Breast epithelium (tissue), 4 donors: ENCODE results near the gene MARS1. TPM values are rescaled to one million over a fixed set of nuclear protein-coding genes. Genes with fewer than 3 reads are reported as not detected.

Experiments
- DNase-seq, 2 donors: peaks; one replicate each; pipeline ENCODE4 v3.0.0-alpha.2; 2019; ENCODE audit warnings: low spot score in 2 of 2
- H3K27ac ChIP-seq, 2 donors: fragments of 200-600 bp; sonication (generic) in 1 of 2; one replicate each; pipeline ENCODE4 v1.5.1; 2016 to 2019; ENCODE audit warnings: mild to moderate bottlenecking in 1 of 2
- H3K27me3 ChIP-seq, 2 donors: fragments of 200-600 bp; sonication (generic) in 1 of 2; one replicate each; pipeline versions ENCODE4 v1.5.1 to v1.6.0; 2017 to 2019; ENCODE audit warnings: control low read depth in 1 of 2, mild to moderate bottlenecking in 1 of 2
- H3K36me3 ChIP-seq: fragments of 200-600 bp; one replicate; pipeline ENCODE4 v1.5.1; 2019
- H3K4me1 ChIP-seq, 2 donors: fragments of 200-600 bp; sonication (generic); one replicate each; pipeline ENCODE4 v1.5.1; 2016 to 2019; ENCODE audit warnings: control low read depth in 1 of 2
- H3K4me3 ChIP-seq, 3 donors: fragments of 200-600 bp; sonication (generic); 1 replicate in 2 of 3; 2 replicates in 1 of 3; pipeline ENCODE4 v1.5.1; 2016 to 2019; ENCODE audit warnings: mild to moderate bottlenecking in 3 of 3, moderate library complexity in 2 of 3
- H3K9me3 ChIP-seq, 2 donors: fragments of 200-600 bp; sonication (generic) in 1 of 2; one replicate each; pipeline ENCODE4 v1.5.1; 2016 to 2019; ENCODE audit warnings: control low read depth in 1 of 2
- CTCF ChIP-seq, 3 donors: fragments of 450-650 bp; IDR thresholded peaks; one replicate each; pipeline ENCODE4 v1.5.1; 2016 to 2017; ENCODE audit warnings: antibody characterized with exemption in 3 of 3, mild to moderate bottlenecking in 3 of 3, moderate library complexity in 3 of 3
- POLR2A ChIP-seq: fragments of 450-650 bp; IDR thresholded peaks from one replicate; pipeline ENCODE4 v1.6.1; 2016; ENCODE audit warnings: antibody characterized with exemption, mild to moderate bottlenecking, moderate library complexity
- POLR2AphosphoS5 ChIP-seq, 3 donors: sonication (generic); formaldehyde crosslinking; IDR thresholded peaks; one replicate each; pipeline ENCODE4 v1.6.1; 2017; ENCODE audit warnings: antibody characterized with exemption in 3 of 3
- intact Hi-C: fragments of 100-400 bp; cut with DNase I; formaldehyde crosslinking; loops from one replicate; pipeline ENCODE4 v1.15.1; 2023; ENCODE audit warnings: low total_unique reads
- total RNA-seq, 3 donors: library from RNA; depleted of rRNA; stranded (reverse); fragments of >200 nt; gene quantifications; one replicate each; pipeline ENCODE4 v1.1.0, GENCODE V29; 2016

Gene MARS1
- total RNA-seq, 3 donors from 2014 or later = 39.2 to 65.9 (median 60.2) TPM

GRCh38 chr12:57469296-57470164 is 18.3 kb upstream of the MARS1 start:
- DNase-seq = no peak
- TF ChIP-seq CTCF (IDR thresholded peaks at IDR 0.05) (no peak), POLR2A (no peak), POLR2AphosphoS5 (IDR thresholded peaks at IDR 0.05) (no peak)
- H3K27me3 ChIP-seq = peaks cover 0 to 4% of the 10 kb centered on the region in 2 donors
- H3K9me3 ChIP-seq = no peaks in the 10 kb centered on the region
- H3K36me3 ChIP-seq = no peaks in the 10 kb centered on the region
- intact Hi-C loops = no loop called here
- H3K4me3 ChIP-seq = no peak overlapping the region
- H3K27ac ChIP-seq = no peak overlapping the region
- no peaks in the 10 kb centered on the region for H3K4me1 ChIP-seq

GRCh38 chr12:57470286-57470969 is 17.4 kb upstream of the MARS1 start:
- Histone ChIP-seq H3K27me3 (peaks cover 0 to 12% of the 10 kb centered on the region in 2 donors), H3K36me3 (no peaks in the 10 kb centered on the region), H3K9me3 (no peaks in the 10 kb centered on the region), H3K4me3 (no peak overlapping the region), H3K4me1 (peaks cover 0 to 6% of the 10 kb centered on the region in 2 donors), H3K27ac (no peak overlapping the region)
- TF ChIP-seq POLR2A (no peak), POLR2AphosphoS5 (IDR thresholded peaks at IDR 0.05) (no peak), CTCF (IDR thresholded peaks at IDR 0.05) (no peak)
- DNase-seq = no peak
- intact Hi-C loops = no loop called here

GRCh38 chr12:57470970-57471656 is 16.8 kb upstream of the MARS1 start:
- H3K27ac ChIP-seq = no peak overlapping the region
- no peaks in the 10 kb centered on the region for H3K36me3 ChIP-seq
- no peaks in the 10 kb centered on the region for H3K9me3 ChIP-seq
- H3K4me1 ChIP-seq = peaks cover 0 to 13% of the 10 kb centered on the region in 2 donors
- DNase-seq = no peak
- intact Hi-C loops = no loop called here
- H3K27me3 ChIP-seq = peaks cover 0 to 19% of the 10 kb centered on the region in 2 donors
- TF ChIP-seq POLR2AphosphoS5 (IDR thresholded peaks at IDR 0.05) (no peak), POLR2A (no peak), CTCF (IDR thresholded peaks at IDR 0.05) (no peak)
- no peak overlapping the region for H3K4me3 ChIP-seq

- H3K27ac ChIP-seq = no peak overlapping the region
- H3K27me3 ChIP-seq = peaks cover 0 to 24% of the 10 kb centered on the region in 2 donors
- H3K9me3 ChIP-seq = no peaks in the 10 kb centered on the region
- intact Hi-C loops = no loop called here
- H3K36me3 ChIP-seq = no peaks in the 10 kb centered on the region
- H3K4me1 ChIP-seq = peaks cover 0 to 15% of the 10 kb centered on the region in 2 donors
- H3K4me3 ChIP-seq = no peak overlapping the region
- TF ChIP-seq POLR2AphosphoS5 (IDR thresholded peaks at IDR 0.05) (no peak), CTCF (IDR thresholded peaks at IDR 0.05) (no peak), POLR2A (no peak)
- no peak for DNase-seq
These were observed 16.2 kb upstream of the MARS1 start for GRCh38 chr12:57471661-57472060.
